NCI-H1417 treated with DMSO at 0.1 percent for 48 hours (cell line): ENCODE results near the gene JAKMIP1.

Experiments used
- DNase-seq: peaks from one replicate; lab custom pipeline; 2025; lab: John Stamatoyannopoulos, UW

The JAKMIP1 gene

DNA sequence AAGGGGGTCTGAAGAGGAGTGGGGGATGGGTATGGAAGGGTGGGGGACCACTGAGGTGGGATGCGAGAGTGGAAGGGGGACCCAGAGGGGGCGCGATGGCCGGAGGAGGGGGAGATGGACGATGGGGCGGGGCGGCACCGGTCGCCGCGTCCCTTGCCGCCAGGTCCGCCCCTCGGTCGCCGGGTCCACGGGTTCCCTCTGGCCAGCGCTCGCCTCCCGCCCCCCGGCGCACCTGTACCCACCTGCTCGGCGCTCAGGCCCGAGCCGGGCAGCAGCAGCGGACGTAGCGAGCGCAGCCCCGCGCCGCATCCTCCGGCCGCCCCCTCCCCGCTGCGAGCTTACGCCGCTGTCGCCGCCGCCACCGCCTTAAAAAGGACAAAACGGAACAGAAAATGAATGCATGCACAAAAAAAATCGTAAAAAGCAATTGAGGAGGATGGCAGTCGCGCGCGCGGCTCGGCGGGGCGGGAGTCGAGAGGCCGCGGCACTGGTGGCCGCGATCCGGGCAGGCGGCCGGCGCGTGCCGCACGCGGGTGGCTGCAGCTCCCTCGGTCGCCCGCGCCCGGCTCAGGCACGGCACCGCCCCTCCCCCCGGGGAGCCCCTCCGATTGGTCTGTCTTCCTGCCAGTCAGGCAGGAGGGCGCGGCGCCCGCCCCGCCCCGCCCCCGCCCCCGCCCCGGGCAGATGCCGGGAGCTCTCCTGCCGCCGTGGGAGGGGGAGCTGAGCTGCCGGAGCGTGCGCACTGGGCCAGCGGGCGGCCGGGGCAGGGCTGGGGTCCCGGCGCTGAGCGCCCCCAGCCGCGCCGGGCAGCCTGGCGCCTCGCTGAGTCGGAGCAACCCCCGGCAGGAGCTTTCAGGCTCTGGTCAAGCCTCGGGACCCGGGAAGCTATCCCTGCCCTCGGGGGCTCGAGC lies at the start of gene JAKMIP1:
JAKMIP1 (minus strand) TSS at position 539 of the 911 bp plus-strand sequence. CDS start 87,699 bp downstream, outside the sequence.
- no peak for DNase-seq

GRCh38 chr4:6248394-6248793 lies 48.0 kb upstream of the JAKMIP1 start:
- no peak for DNase-seq

- DNase-seq, result no peak
These were observed 45.9 kb upstream of the JAKMIP1 start for GRCh38 chr4:6246170-6246634.

GRCh38 chr4:6245246-6246169 lies 45.2 kb upstream of the JAKMIP1 start:
- no peak for DNase-seq

GRCh38 chr4:6242271-6243029 lies 42.1 kb upstream of the JAKMIP1 start:
- no peak for DNase-seq

GRCh38 chr4:6241062-6241845 lies 40.9 kb upstream of the JAKMIP1 start:
- no peak for DNase-seq

GRCh38 chr4:6239968-6240367 lies 39.6 kb upstream of the JAKMIP1 start:
- DNase-seq, result no peak

- DNase-seq, result no peak
These were observed 39.1 kb upstream of the JAKMIP1 start for GRCh38 chr4:6239486-6239885.

GRCh38 chr4:6236816-6237390 lies 36.6 kb upstream of the JAKMIP1 start:
- DNase-seq, result no peak

GRCh38 chr4:6235901-6236640 lies 35.7 kb upstream of the JAKMIP1 start:
- no peak for DNase-seq

- DNase-seq, result no peak
These were observed 34.7 kb upstream of the JAKMIP1 start for GRCh38 chr4:6235012-6235411.

- DNase-seq, result no peak
These were observed 33.6 kb upstream of the JAKMIP1 start for GRCh38 chr4:6233929-6234328.

- DNase-seq, result no peak
These were observed 32.8 kb upstream of the JAKMIP1 start for GRCh38 chr4:6232836-6233785.

DNA sequence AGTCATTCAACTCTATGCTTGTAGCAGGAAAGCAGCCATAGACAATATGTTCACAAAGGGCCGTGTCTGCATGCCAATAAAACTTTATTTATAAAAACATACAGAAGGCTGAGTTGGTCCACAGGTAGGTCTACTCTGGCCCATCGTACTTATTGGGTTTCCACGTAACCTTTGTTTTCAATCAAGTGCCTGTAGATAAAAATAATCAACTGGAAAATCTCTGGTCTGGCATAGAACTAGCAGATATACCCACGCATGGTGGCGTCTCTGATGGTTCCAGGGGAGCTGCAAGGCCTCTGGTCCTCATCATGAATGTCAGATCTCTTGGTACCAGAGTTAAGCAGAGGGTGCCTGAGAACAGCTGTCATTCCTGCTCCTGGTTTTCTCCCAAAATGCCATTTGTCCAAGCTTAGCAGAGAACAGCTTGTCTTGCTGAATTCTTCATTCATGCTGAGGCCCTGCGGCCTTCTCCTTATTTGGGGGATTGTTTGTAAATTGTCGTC lies 31.4 kb upstream of the JAKMIP1 start:
- no peak for DNase-seq

GRCh38 chr4:6230827-6231662 lies 30.7 kb upstream of the JAKMIP1 start:
- DNase-seq, result no peak

GRCh38 chr4:6230502-6230785 lies 30.1 kb upstream of the JAKMIP1 start:
- DNase-seq, result no peak

- no peak for DNase-seq
These were observed 29.5 kb upstream of the JAKMIP1 start for GRCh38 chr4:6229671-6230501.
